ENCODE measurements around the gene GALNT11. TPM values are rescaled to one million over a fixed set of nuclear protein-coding genes. Genes with fewer than 3 reads are reported as not detected.
A peak's percentile ranks its signal among the peaks of the same experiment; 100 is the strongest.
"Not testable (repeated sequence)": the region's sequence is repeated elsewhere in the genome, so short reads cannot be mapped to it uniquely, and the experiment has no call there.

Gene GALNT11
- total RNA-seq, 1 donor from 2014 or later: 65.5 TPM

GRCh38 chr7:152025937-152026890 lies 740 bp downstream of the GALNT11 start:
- peak overlapping the region; percentile 70 for H3K9ac ChIP-seq
- H3K36me3 ChIP-seq: no peaks in the 10 kb centered on the region
- peak overlapping the region; percentile 70 for H3K4me3 ChIP-seq
- Mint-ChIP-seq H3K27me3 (ENCODE audit: insufficient read depth, low read depth) (no peaks in the 10 kb centered on the region), H3K4me1 (peaks cover 8% of the 10 kb centered on the region), H3K27ac (peak overlapping the region; percentile 46), H3K4me3 (peak overlapping the region; percentile 89), H3K9me3 (peaks cover 8% of the 10 kb centered on the region), H3K36me3 (peaks cover 24% of the 10 kb centered on the region)
- H3K4me1 ChIP-seq: peaks cover 6% of the 10 kb centered on the region
- peaks cover 10% of the 10 kb centered on the region for H3F3A ChIP-seq (ENCODE audit: low read depth)
- peaks cover 5% of the 10 kb centered on the region for H4K20me1 ChIP-seq (ENCODE audit: low read depth)
- no peaks in the 10 kb centered on the region for H3K9me3 ChIP-seq (ENCODE audit: low read depth)
- peaks cover 4% of the 10 kb centered on the region for H3K27me3 ChIP-seq
- peak overlapping the region; percentile 98 for H3K4me2 ChIP-seq
- TF ChIP-seq, protein P1, sequence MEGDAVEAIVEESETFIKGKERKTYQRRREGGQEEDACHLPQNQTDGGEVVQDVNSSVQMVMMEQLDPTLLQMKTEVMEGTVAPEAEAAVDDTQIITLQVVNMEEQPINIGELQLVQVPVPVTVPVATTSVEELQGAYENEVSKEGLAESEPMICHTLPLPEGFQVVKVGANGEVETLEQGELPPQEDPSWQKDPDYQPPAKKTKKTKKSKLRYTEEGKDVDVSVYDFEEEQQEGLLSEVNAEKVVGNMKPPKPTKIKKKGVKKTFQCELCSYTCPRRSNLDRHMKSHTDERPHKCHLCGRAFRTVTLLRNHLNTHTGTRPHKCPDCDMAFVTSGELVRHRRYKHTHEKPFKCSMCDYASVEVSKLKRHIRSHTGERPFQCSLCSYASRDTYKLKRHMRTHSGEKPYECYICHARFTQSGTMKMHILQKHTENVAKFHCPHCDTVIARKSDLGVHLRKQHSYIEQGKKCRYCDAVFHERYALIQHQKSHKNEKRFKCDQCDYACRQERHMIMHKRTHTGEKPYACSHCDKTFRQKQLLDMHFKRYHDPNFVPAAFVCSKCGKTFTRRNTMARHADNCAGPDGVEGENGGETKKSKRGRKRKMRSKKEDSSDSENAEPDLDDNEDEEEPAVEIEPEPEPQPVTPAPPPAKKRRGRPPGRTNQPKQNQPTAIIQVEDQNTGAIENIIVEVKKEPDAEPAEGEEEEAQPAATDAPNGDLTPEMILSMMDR (IDR thresholded peaks at IDR 0.05): peak; percentile 35
- no peak for TF ChIP-seq EZH2 (IDR thresholded peaks at IDR 0.05)
- H3K79me2 ChIP-seq (ENCODE audit: low read depth): no peaks in the 10 kb centered on the region
- no peak for DNase-seq (ENCODE audit: low spot score)
- no peak overlapping the region for H3K27ac ChIP-seq
- H2AFZ ChIP-seq (replicated peaks): peak overlapping the region; percentile 77

DNA sequence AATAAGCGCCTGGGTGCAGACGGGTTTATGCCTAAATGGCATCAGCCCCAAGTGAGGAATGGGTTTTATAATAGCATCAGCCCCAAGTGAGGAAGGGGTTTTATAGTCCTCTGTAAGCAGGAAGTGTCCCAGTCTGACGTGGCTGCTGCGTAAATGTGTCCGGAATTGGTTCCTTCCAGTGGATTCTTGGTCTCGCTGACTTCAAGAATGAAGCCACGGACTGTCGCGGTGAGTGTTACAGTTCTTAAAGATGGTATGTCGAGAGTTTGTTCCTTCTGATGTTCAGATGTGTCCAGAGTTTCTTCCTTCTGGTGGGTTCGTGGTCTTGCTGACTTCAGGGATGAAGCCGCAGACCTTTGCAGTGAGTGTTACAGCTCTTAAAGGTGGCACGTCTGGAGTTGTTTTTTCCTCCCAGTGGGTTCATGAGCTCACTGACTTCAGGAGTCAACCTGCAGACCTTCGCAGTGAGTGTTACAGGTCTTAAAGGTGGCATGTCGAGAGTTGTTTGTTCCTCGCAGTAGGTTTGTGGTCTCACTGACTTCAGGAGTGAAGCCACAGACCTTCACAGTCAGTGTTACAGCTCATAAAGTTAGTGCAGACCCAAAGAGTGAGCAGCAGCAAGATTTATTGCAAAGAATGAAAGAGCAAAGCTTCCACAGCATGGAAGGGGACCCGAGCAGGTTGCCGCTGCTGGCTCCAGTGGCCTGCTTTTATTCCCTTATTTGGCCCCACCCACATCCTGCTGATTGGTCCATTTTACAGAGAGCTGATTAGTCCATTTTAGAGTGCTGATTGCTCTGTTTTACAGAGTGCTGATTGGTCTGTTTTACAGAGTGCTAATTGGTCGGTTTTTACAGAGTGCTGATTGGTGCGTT lies 2.3 kb downstream of the GALNT11 start:
- H3K27ac ChIP-seq; H3K4me3 ChIP-seq; DNase-seq (ENCODE audit: low spot score); H3K4me2 ChIP-seq; H3K36me3 ChIP-seq; H3K27ac Mint-ChIP-seq; H3F3A ChIP-seq (ENCODE audit: low read depth); H3K79me2 ChIP-seq (ENCODE audit: low read depth); H3K9me3 Mint-ChIP-seq; H3K9me3 ChIP-seq (ENCODE audit: low read depth); H2AFZ ChIP-seq (replicated peaks); H3K27me3 ChIP-seq; H3K9ac ChIP-seq; H4K20me1 ChIP-seq (ENCODE audit: low read depth); H3K27me3 Mint-ChIP-seq (ENCODE audit: insufficient read depth, low read depth); H3K4me1 Mint-ChIP-seq; H3K4me1 ChIP-seq: not testable (repeated sequence)
- Mint-ChIP-seq H3K36me3 (peaks cover 24% of the 10 kb centered on the region), H3K4me3 (peak overlapping the region; percentile 6)

DNA sequence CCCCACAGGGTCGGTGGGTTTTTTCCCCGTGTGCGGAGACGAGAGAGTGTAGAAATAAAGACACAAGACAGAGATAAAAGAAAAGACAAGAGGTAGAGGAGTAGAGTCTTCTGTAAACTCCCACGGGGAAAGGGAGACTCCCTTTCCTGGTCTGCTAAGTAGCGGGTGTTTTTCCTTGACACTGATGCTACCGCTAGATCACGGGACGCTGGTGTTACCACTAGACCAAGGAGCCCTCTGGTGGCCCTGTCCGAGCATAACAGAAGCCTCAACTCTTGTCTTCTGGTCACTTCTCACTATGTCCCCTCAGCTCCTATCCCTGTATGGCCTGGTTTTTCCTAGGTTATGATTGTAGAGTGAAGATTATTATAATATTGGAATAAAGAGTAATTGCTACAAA lies 4.6 kb downstream of the GALNT11 start:
- H3K79me2 ChIP-seq (ENCODE audit: low read depth); H3K9ac ChIP-seq; H3K4me3 ChIP-seq; H3K36me3 ChIP-seq; H3F3A ChIP-seq (ENCODE audit: low read depth); H3K27ac Mint-ChIP-seq; H3K9me3 ChIP-seq (ENCODE audit: low read depth); H2AFZ ChIP-seq (replicated peaks); H3K27me3 Mint-ChIP-seq (ENCODE audit: insufficient read depth, low read depth); H3K4me3 Mint-ChIP-seq; H3K27me3 ChIP-seq; H3K4me1 Mint-ChIP-seq; H3K4me2 ChIP-seq; H4K20me1 ChIP-seq (ENCODE audit: low read depth); H3K27ac ChIP-seq: not testable (repeated sequence)
- H3K4me1 ChIP-seq: peaks cover 14% of the 10 kb centered on the region
- peaks cover 21% of the 10 kb centered on the region for H3K9me3 Mint-ChIP-seq
- DNase-seq (ENCODE audit: low spot score): peak; percentile 74
- peaks cover 40% of the 10 kb centered on the region for H3K36me3 Mint-ChIP-seq
- TF ChIP-seq, protein P1 (IDR thresholded peaks at IDR 0.05): peak; percentile 62

- not testable (repeated sequence) for H3K4me1 Mint-ChIP-seq; H3K9me3 ChIP-seq (ENCODE audit: low read depth); H3K27ac ChIP-seq; H3F3A ChIP-seq (ENCODE audit: low read depth); H3K4me3 Mint-ChIP-seq; H4K20me1 ChIP-seq (ENCODE audit: low read depth); H3K36me3 ChIP-seq; DNase-seq (ENCODE audit: low spot score); H3K27me3 Mint-ChIP-seq (ENCODE audit: insufficient read depth, low read depth); H3K27ac Mint-ChIP-seq; H2AFZ ChIP-seq (replicated peaks); H3K4me2 ChIP-seq; H3K79me2 ChIP-seq (ENCODE audit: low read depth); H3K4me3 ChIP-seq; H3K27me3 ChIP-seq; H3K9ac ChIP-seq
- H3K9me3 Mint-ChIP-seq: peaks cover 21% of the 10 kb centered on the region
- peaks cover 40% of the 10 kb centered on the region for H3K36me3 Mint-ChIP-seq
- H3K4me1 ChIP-seq: peaks cover 14% of the 10 kb centered on the region
Measured at GRCh38 chr7:152030639-152031038, 5.2 kb downstream of the GALNT11 start.
